DMS153 treated with DMSO at 0.1 percent for 48 hours (cell line): ENCODE data around the gene UNC79.

Experiments used
- DNase-seq: peaks from one replicate; lab custom pipeline; 2025; ENCODE audit not compliant: unreplicated experiment; lab: John Stamatoyannopoulos, UW

Gene UNC79

GRCh38 chr14:93705513-93706156, 274.9 kb downstream of the UNC79 start:
- DNase-seq, result no peak

GRCh38 chr14:93706360-93706955, 275.7 kb downstream of the UNC79 start:
- no peak for DNase-seq

GRCh38 chr14:93707475-93707874, 276.7 kb downstream of the UNC79 start:
- no peak for DNase-seq

GRCh38 chr14:93708311-93708734, 277.6 kb downstream of the UNC79 start:
- no peak for DNase-seq

- DNase-seq, result no peak
These were observed 278.1 kb downstream of the UNC79 start for GRCh38 chr14:93708800-93709199.

GRCh38 chr14:93709249-93709648, 278.5 kb downstream of the UNC79 start:
- no peak for DNase-seq

- DNase-seq, result no peak
These were observed 281.5 kb downstream of the UNC79 start for GRCh38 chr14:93712079-93712837.

- DNase-seq, result no peak
These were observed 282.3 kb downstream of the UNC79 start for GRCh38 chr14:93712838-93713724.

- DNase-seq, result no peak
These were observed 283.1 kb downstream of the UNC79 start for GRCh38 chr14:93713726-93714405.

GRCh38 chr14:93714605-93715004, 283.9 kb downstream of the UNC79 start:
- no peak for DNase-seq

- DNase-seq, result no peak
These were observed 284.7 kb downstream of the UNC79 start for GRCh38 chr14:93715279-93715927.

GRCh38 chr14:93716002-93716745, 285.4 kb downstream of the UNC79 start:
- no peak for DNase-seq

- no peak for DNase-seq
These were observed 286.3 kb downstream of the UNC79 start for GRCh38 chr14:93716746-93717667.

GRCh38 chr14:93717668-93718320, 287.1 kb downstream of the UNC79 start:
- no peak for DNase-seq

- no peak for DNase-seq
These were observed 288.5 kb downstream of the UNC79 start for GRCh38 chr14:93719256-93719655.

GRCh38 chr14:93720076-93720815, 289.5 kb downstream of the UNC79 start:
- DNase-seq, result no peak

GRCh38 chr14:93720981-93721483, 290.3 kb downstream of the UNC79 start:
- DNase-seq, result no peak
